CD14-positive monocyte (primary cell): ENCODE data around the gene PSAPL1. TPM values are rescaled to one million over a fixed set of nuclear protein-coding genes. Genes with fewer than 3 reads are reported as not detected.

ENCODE experiments used
- DNase-seq, 3 donors: peaks; one replicate each; pipeline ENCODE4 v3.0.0-alpha.2; 2011 to 2022
- H2AFZ ChIP-seq: 2 replicates; pipeline ENCODE4 v1.6.0; 2012; ENCODE audit warnings: mild to moderate bottlenecking, low read depth, low read length, inconsistent platforms; ENCODE audit not compliant: insufficient read depth, poor library complexity, severe bottlenecking
- H3K27ac ChIP-seq, 2 donors: 1 replicate in 1 of 2; 2 replicates in 1 of 2; pipeline ENCODE4 v1.5.1; 2012 to 2013; ENCODE audit warnings: low read length in 2 of 2, control low read depth in 1 of 2, inconsistent platforms in 1 of 2, low read depth in 1 of 2, mild to moderate bottlenecking in 1 of 2
- H3K27me3 ChIP-seq, 2 donors: one replicate each; pipeline versions ENCODE4 v1.6.0 to v1.6.1; 2011 to 2013; ENCODE audit warnings: low read length in 2 of 2; ENCODE audit not compliant: control insufficient read depth in 2 of 2, insufficient read depth in 2 of 2
- H3K36me3 ChIP-seq, 2 donors: replicated peaks in 1 of 2; 1 replicate in 1 of 2; 2 replicates in 1 of 2; pipeline versions ENCODE4 v1.5.1 to v1.6.1; 2012 to 2013; ENCODE audit warnings: low read length in 2 of 2, control low read depth in 1 of 2, inconsistent platforms in 1 of 2, mild to moderate bottlenecking in 1 of 2; ENCODE audit not compliant: insufficient read depth in 2 of 2, control insufficient read depth in 1 of 2
- H3K4me1 ChIP-seq, 2 donors: 1 replicate in 1 of 2; 2 replicates in 1 of 2; pipeline versions ENCODE4 v1.5.1 to v1.6.1; 2012 to 2013; ENCODE audit warnings: low read length in 2 of 2, control low read depth in 1 of 2, inconsistent platforms in 1 of 2, mild to moderate bottlenecking in 1 of 2, moderate library complexity in 1 of 2; ENCODE audit not compliant: insufficient read depth in 2 of 2, control insufficient read depth in 1 of 2
- H3K4me2 ChIP-seq: replicated peaks from 2 replicates; pipeline ENCODE3; 2012; ENCODE audit warnings: low read length, moderate library complexity, mild to moderate bottlenecking; ENCODE audit not compliant: poor library complexity, severe bottlenecking; ENCODE audit errors: extremely low read depth
- H3K4me3 ChIP-seq, 3 experiments: fragments of 200-600 bp in 1 of 3; sonication (generic) in 1 of 3; replicated peaks in 1 of 3; 1 replicate in 2 of 3; 2 replicates in 1 of 3; pipeline ENCODE4 v1.5.1; 2011 to 2013; ENCODE audit warnings: low read length in 3 of 3, mild to moderate bottlenecking in 3 of 3, control low read depth in 2 of 3, low read depth in 2 of 3, inconsistent platforms in 1 of 3, moderate library complexity in 1 of 3
- H3K79me2 ChIP-seq: 2 replicates; pipeline ENCODE4 v1.6.0; 2012; ENCODE audit warnings: mild to moderate bottlenecking, control low read depth, inconsistent platforms, low read length, moderate library complexity; ENCODE audit not compliant: insufficient read depth
- H3K9ac ChIP-seq: 2 replicates; pipeline ENCODE4 v1.6.0; 2017; ENCODE audit warnings: low read length, mild to moderate bottlenecking; ENCODE audit not compliant: insufficient read depth, poor library complexity, severe bottlenecking
- H3K9me3 ChIP-seq, 2 donors: replicated peaks in 1 of 2; 1 replicate in 1 of 2; 2 replicates in 1 of 2; pipeline versions ENCODE4 v1.5.1 to v1.6.1; 2012 to 2013; ENCODE audit warnings: low read length in 2 of 2, control low read depth in 1 of 2; ENCODE audit not compliant: control insufficient read depth in 1 of 2, insufficient read depth in 1 of 2
- H4K20me1 ChIP-seq: 2 replicates; pipeline ENCODE4 v1.6.0; 2012; ENCODE audit warnings: mild to moderate bottlenecking, low read length, control low read depth, moderate library complexity; ENCODE audit not compliant: insufficient read depth
- H3K27ac Mint-ChIP-seq, 7 donors: one replicate each; pipeline ENCODE4 v1.8.0; 2020; ENCODE audit warnings: mild to moderate bottlenecking in 7 of 7, mixed read lengths in 7 of 7, moderate library complexity in 6 of 7, inconsistent platforms in 2 of 7
- H3K27me3 Mint-ChIP-seq, 3 donors: one replicate each; pipeline ENCODE4 v1.8.0; 2021 to 2022; ENCODE audit warnings: low read depth in 3 of 3, mild to moderate bottlenecking in 3 of 3, mixed read lengths in 3 of 3, moderate library complexity in 3 of 3, inconsistent platforms in 1 of 3
- H3K36me3 Mint-ChIP-seq, 2 donors: one replicate each; pipeline ENCODE4 v1.8.0; 2020; ENCODE audit warnings: mixed read lengths in 2 of 2, inconsistent platforms in 1 of 2, mild to moderate bottlenecking in 1 of 2
- H3K4me1 Mint-ChIP-seq: one replicate; pipeline ENCODE4 v1.8.0; 2020; ENCODE audit warnings: mild to moderate bottlenecking, mixed read lengths
- H3K4me3 Mint-ChIP-seq, 2 donors: one replicate each; pipeline ENCODE4 v1.8.0; 2020; ENCODE audit warnings: mild to moderate bottlenecking in 2 of 2, mixed read lengths in 2 of 2, moderate library complexity in 1 of 2
- H3K9me3 Mint-ChIP-seq, 7 donors: one replicate each; pipeline ENCODE4 v1.8.0; 2020 to 2022; ENCODE audit warnings: mixed read lengths in 7 of 7, mild to moderate bottlenecking in 6 of 7, moderate library complexity in 6 of 7, inconsistent platforms in 2 of 7
- CTCF ChIP-seq: fragments of 200-600 bp; IDR thresholded peaks from one replicate; pipeline ENCODE4 v1.8.0; 2022; ENCODE audit warnings: antibody characterized with exemption, mild to moderate bottlenecking
- WGBS: methylation state at CpG from one replicate; pipeline ENCODE4 v1.1.5; 2013; ENCODE audit warnings: missing lambda C conversion rate; ENCODE audit not compliant: insufficient coverage; 5-methylcytosine and 5-hydroxymethylcytosine counted together
- intact Hi-C, 2 donors: fragments of 100-400 bp; cut with micrococcal nuclease; formaldehyde crosslinking; loops; one replicate each; pipeline versions ENCODE4 v1.15.0 to v1.15.1; 2023
- polyA plus RNA-seq, 3 donors: library from polyadenylated mRNA; depleted of rRNA in 1 of 3; unstranded in 2 of 3; stranded (reverse) in 1 of 3; fragments of 300-500 nt in 2 of 3; fragments of >200 nt in 1 of 3; fragmentation: Illumina TruSeq in 2 of 3; gene quantifications; 1 replicate in 2 of 3; 2 replicates in 1 of 3; pipeline ENCODE4 v1.2.3, GENCODE V29; 2012 to 2021

Gene PSAPL1
- polyA plus RNA-seq, 3 donors = not detected

GRCh38 chr4:7459471-7459870, 24.7 kb upstream of the PSAPL1 start:
- TF ChIP-seq CTCF = no peak
- DNase-seq = no peak
- no peak overlapping the region for H3K4me3 Mint-ChIP-seq

GRCh38 chr4:7458477-7458876, 23.7 kb upstream of the PSAPL1 start:
- 83% methylated on average over 2 of the region's 4 CpGs for WGBS
- TF ChIP-seq CTCF = no peak
- Histone ChIP-seq H3K9ac (no peak overlapping the region), H3K4me2 (no peak overlapping the region), H3K4me1 (no peaks in the 10 kb centered on the region), H3K4me3 (no peak overlapping the region), H3K79me2 (no peaks in the 10 kb centered on the region), H3K36me3 (no peaks in the 10 kb centered on the region), H3K9me3 (no peaks in the 10 kb centered on the region), H3K27ac (no peak overlapping the region), H4K20me1 (no peaks in the 10 kb centered on the region), H3K27me3 (no peaks in the 10 kb centered on the region), H2AFZ (no peak overlapping the region)
- Mint-ChIP-seq H3K27ac (peak overlapping the region in 1 of 7 donors; percentile 26), H3K27me3 (peaks cover 6 to 9% (median 8%) of the 10 kb centered on the region in 3 donors), H3K36me3 (no peaks in the 10 kb centered on the region), H3K9me3 (peaks cover 0 to 2% (median 0%) of the 10 kb centered on the region in 7 donors), H3K4me3 (no peak overlapping the region), H3K4me1 (no peaks in the 10 kb centered on the region)
- DNase-seq = no peak
- intact Hi-C loops = no loop called here

More at GRCh38 chr4:7459471-7459870, 24.7 kb upstream of the PSAPL1 start:
- no peak overlapping the region for H3K4me3 ChIP-seq
- H3K27me3 ChIP-seq = no peaks in the 10 kb centered on the region
- WGBS = 90% methylated on average over 8 of the region's 8 CpGs
- no peaks in the 10 kb centered on the region for H3K36me3 ChIP-seq
- Mint-ChIP-seq H3K27ac (no peak overlapping the region), H3K27me3 (peaks cover 6 to 9% (median 8%) of the 10 kb centered on the region in 3 donors), H3K9me3 (peaks cover 0 to 2% (median 0%) of the 10 kb centered on the region in 7 donors), H3K4me1 (no peaks in the 10 kb centered on the region), H3K36me3 (no peaks in the 10 kb centered on the region)
- intact Hi-C loops = no loop called here
- no peak overlapping the region for H3K27ac ChIP-seq
- no peaks in the 10 kb centered on the region for H4K20me1 ChIP-seq
- no peaks in the 10 kb centered on the region for H3K9me3 ChIP-seq
- H3K4me1 ChIP-seq = no peaks in the 10 kb centered on the region
- no peak overlapping the region for H3K9ac ChIP-seq
- no peak overlapping the region for H3K4me2 ChIP-seq
- H2AFZ ChIP-seq = no peak overlapping the region
- H3K79me2 ChIP-seq = no peaks in the 10 kb centered on the region
